Spinal cord (tissue), 10 donors: ENCODE data around the gene GRIK3. TPM values are rescaled to one million over a fixed set of nuclear protein-coding genes. Genes with fewer than 3 reads are reported as not detected.
"Not testable (repeated sequence)": the region's sequence is repeated elsewhere in the genome, so short reads cannot be mapped to it uniquely, and the experiment has no call there.

ENCODE experiments used
- DNase-seq, 6 donors: peaks; one replicate each; pipeline versions ENCODE4 v3.0.0 to v3.0.0-alpha.2; 2013 to 2015; ENCODE audit warnings: low spot score in 6 of 6, low read depth in 4 of 6
- H3K27ac ChIP-seq: one replicate; pipeline ENCODE4 v1.5.1; 2013; ENCODE audit warnings: low read depth, low read length, control low read depth
- H3K27me3 ChIP-seq: one replicate; pipeline ENCODE4 v1.6.1; 2013; ENCODE audit warnings: low read length; ENCODE audit not compliant: control insufficient read depth, insufficient read depth
- H3K36me3 ChIP-seq: one replicate; pipeline ENCODE4 v1.6.1; 2013; ENCODE audit warnings: low read length; ENCODE audit not compliant: control insufficient read depth, insufficient read depth
- H3K4me1 ChIP-seq: one replicate; pipeline ENCODE4 v1.6.1; 2013; ENCODE audit warnings: low read length; ENCODE audit not compliant: control insufficient read depth, insufficient read depth
- H3K4me3 ChIP-seq: one replicate; pipeline ENCODE4 v1.5.1; 2013; ENCODE audit warnings: low read depth, low read length, control low read depth
- H3K9me3 ChIP-seq: one replicate; pipeline ENCODE4 v1.6.1; 2013; ENCODE audit warnings: low read length; ENCODE audit not compliant: control insufficient read depth, insufficient read depth
- WGBS: methylation state at CpG from one replicate; pipeline ENCODE4 v1.1.5; 2013; ENCODE audit warnings: missing lambda C conversion rate; ENCODE audit not compliant: insufficient coverage; 5-methylcytosine and 5-hydroxymethylcytosine counted together
- long read RNA-seq, 4 donors: transcript quantifications; one replicate each; lab custom pipeline, GENCODE V29; 2026
- polyA plus RNA-seq, 2 donors: library from polyadenylated mRNA; unstranded; fragments of 120-200 nt; gene quantifications; one replicate each; pipeline ENCODE4 v1.2.1, GENCODE V29; 2013; ENCODE audit not compliant: insufficient read length in 2 of 2
- total RNA-seq, 2 donors: library from RNA; depleted of rRNA in 1 of 2; stranded (reverse); fragments of 120-200 nt in 1 of 2; fragments of >200 nt in 1 of 2; gene quantifications; one replicate each; pipeline versions ENCODE4 v1.2.3 to v1.2.4, GENCODE V29; 2013 to 2014
- donor health status: healthy.

Gene GRIK3
- 10 to 100 TPM; 18.5 to 21.8 TPM for total RNA-seq
- polyA plus RNA-seq = 10 to 100 TPM; 40.9 to 43.6 TPM
- long read RNA-seq, donor 1, full-length matches to known transcripts = 2 of 2 reads
- long read RNA-seq, donor 1, partial matches to known transcripts = 0 of 2 reads
- long read RNA-seq, donor 1, other reads (novel, unspliced or antisense) = 0 of 2 reads
- long read RNA-seq, donor 2, partial matches to known transcripts = 0 of 1 reads
- long read RNA-seq, donor 2, other reads (novel, unspliced or antisense) = 0 of 1 reads
- long read RNA-seq, donor 3, full-length matches to known transcripts = 2 of 2 reads
- long read RNA-seq, donor 3, partial matches to known transcripts = 0 of 2 reads
- long read RNA-seq, donor 3, other reads (novel, unspliced or antisense) = 0 of 2 reads
- long read RNA-seq, donor 4 = 0 reads

DNA sequence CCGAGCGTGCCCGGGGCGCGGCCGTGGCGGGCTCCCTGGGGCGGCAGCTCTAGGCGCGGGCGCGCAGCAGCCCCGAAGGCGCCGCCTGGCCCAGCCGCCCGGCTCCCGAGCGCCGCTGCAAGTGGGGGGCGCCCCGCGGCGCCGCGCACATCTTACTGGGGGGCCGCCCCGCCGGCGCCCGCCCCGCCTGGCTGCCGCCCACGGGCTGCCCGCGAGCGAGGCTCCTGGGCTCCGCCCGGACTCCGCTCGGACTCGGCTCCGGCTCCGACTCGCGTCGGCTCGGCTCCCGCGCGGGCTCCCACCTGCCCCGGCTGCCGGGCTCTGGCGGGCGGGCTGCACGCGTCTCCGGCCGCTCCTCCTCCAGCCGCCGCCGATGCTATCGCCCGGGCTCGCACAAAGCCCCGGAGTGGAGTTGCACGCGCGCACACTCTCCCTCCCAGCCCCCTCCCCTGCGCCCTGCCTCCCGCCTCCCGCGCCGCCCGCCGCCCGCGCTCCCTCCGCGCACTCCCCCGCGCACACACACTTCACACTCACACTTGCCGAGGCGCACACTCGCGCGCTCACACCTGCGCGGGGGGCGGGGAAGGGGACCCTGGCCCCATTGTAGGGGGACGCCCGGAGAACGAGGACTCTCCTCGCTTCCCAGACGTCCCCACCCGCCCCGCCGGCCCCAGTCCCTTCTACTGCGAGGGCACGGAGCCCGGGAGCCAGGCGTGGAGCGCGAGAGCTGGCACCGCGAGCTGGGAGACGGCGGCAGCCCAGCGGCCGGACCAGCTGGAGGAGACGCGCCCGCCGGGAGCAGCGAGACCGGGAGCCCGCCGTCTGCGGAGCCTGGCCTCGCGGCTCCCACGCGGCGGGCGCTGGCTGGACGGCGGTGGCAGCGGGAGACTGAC, at the start of gene GRIK3:
TSS of gene GRIK3 (minus strand) at position 395 of the 893 bp plus-strand sequence. CDS start 407 bp downstream, outside the sequence.
- peak in 3 of 6 donors; percentile 48 to 92 (median 88) for DNase-seq
- H3K4me1 ChIP-seq = peaks cover 83% of the 10 kb centered on the region
- H3K27ac ChIP-seq = peak within 1 kb of the TSS; percentile 15
- peaks cover 58% of the 10 kb centered on the region for H3K27me3 ChIP-seq
- no peaks in the 10 kb centered on the region for H3K36me3 ChIP-seq
- no peaks in the 10 kb centered on the region for H3K9me3 ChIP-seq
- under 1% methylated on average over 124 of the region's 128 CpGs for WGBS
- peak within 1 kb of the TSS; percentile 58 for H3K4me3 ChIP-seq

DNA sequence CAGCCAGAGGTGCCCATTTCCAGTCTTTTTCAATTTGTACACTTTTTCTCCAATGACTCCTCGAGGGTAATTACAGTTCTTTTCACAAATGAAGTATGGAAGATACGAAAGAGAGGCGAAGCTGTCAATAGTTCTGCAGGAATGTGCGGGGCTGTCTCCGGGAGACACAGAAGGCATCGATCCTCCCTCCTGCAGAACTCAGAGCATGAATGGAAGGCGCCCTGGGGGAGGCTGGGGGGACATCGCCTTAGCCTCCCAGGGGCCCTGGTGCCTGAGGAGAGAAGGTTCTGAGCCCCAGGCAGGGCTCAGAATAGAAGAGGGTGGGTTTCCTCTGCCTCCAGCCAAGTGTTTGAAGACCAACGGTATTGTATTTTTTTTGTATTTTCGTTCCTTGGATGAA, 49.7 kb upstream of the GRIK3 start:
- Histone ChIP-seq H3K36me3 (no peaks in the 10 kb centered on the region), H3K4me1 (peaks cover 37% of the 10 kb centered on the region), H3K27me3 (no peaks in the 10 kb centered on the region), H3K27ac (peak overlapping the region; percentile 68), H3K9me3 (no peaks in the 10 kb centered on the region), H3K4me3 (no peak overlapping the region)
- DNase-seq = no peak
- WGBS = 28% methylated on average over 9 of the region's 10 CpGs

- peak in 5 of 6 donors; percentile 45 to 84 (median 57) for DNase-seq
- WGBS = 19% methylated on average over 6 of the region's 12 CpGs
- H3K9me3 ChIP-seq = no peaks in the 10 kb centered on the region
- no peak overlapping the region for H3K4me3 ChIP-seq
- H3K27ac ChIP-seq = peak overlapping the region; percentile 74
- peaks cover 41% of the 10 kb centered on the region for H3K4me1 ChIP-seq
- no peaks in the 10 kb centered on the region for H3K27me3 ChIP-seq
- no peaks in the 10 kb centered on the region for H3K36me3 ChIP-seq
Measured at GRCh38 chr1:37083603-37084002, 49.3 kb upstream of the GRIK3 start.

DNA sequence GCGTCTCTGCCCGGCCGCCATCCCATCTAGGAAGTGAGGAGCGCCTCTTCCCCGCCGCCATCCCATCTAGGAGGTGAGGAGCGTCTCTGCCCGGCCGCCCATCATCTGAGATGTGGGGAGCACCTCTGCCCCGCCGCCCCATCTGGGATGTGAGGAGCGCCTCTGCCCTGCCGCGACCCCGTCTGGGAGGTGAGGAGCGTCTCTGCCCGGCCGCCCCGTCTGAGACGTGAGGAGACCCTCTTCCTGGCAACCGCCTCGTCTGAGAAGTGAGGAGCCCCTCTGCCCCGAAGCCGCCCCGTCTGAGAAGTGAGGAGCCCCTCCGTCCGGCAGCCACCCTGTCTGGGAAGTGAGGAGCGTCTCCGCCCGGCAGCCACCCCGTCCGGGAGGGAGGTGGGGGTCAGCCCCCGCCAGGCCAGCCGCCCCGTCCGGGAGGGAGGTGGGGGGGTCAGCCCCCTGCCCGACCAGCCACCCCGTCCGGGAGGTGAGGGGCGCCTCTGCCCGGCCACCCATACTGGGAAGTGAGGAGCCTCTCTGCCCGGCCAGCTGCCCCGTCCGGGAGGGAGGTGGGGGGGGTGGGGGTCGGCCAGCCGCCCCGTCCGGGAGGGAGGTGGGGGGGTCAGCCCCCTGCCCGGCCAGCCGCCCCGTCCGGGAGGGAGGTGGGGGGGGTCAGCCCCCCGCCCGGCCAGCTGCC, 46.1 kb upstream of the GRIK3 start:
- not testable (repeated sequence) for DNase-seq, H3K36me3 ChIP-seq, H3K27me3 ChIP-seq, H3K9me3 ChIP-seq, H3K4me3 ChIP-seq, H3K27ac ChIP-seq
- 98% methylated on average over 12 of the region's 54 CpGs for WGBS
- H3K4me1 ChIP-seq = peaks cover 50% of the 10 kb centered on the region

GRCh38 chr1:37078866-37079265, 44.6 kb upstream of the GRIK3 start:
- Histone ChIP-seq H3K27ac (peak overlapping the region; percentile 22), H3K9me3 (no peaks in the 10 kb centered on the region), H3K36me3 (no peaks in the 10 kb centered on the region), H3K4me1 (peaks cover 38% of the 10 kb centered on the region), H3K4me3 (no peak overlapping the region), H3K27me3 (peaks cover 2% of the 10 kb centered on the region)
- WGBS = 94% methylated on average over 2 of the region's 2 CpGs
- no peak for DNase-seq

DNA sequence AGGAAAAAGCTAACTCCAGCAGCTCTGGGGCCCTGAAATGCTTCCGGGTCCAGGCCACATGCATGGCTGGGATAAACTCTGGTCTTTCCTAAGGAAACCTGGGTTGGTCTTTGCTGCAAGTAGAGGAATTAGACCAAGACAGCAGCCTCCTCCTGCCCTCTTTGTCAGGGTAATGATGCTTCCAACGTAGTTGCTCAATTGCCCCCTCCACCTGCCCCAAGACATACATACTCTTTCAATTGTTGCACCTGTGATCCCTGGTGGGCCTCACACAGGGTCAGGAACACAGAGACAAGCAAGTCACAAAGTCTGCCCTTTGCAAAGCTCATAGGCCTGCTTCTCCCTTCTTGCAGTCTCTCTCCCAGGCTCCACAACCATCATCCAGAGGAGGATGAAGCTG, 41.9 kb upstream of the GRIK3 start:
- no peak for DNase-seq
- peaks cover 38% of the 10 kb centered on the region for H3K4me1 ChIP-seq
- H3K4me3 ChIP-seq = no peak overlapping the region
- no peak overlapping the region for H3K27ac ChIP-seq
- 86% methylated on average over 1 of the region's 2 CpGs for WGBS
- no peaks in the 10 kb centered on the region for H3K36me3 ChIP-seq
- no peaks in the 10 kb centered on the region for H3K9me3 ChIP-seq
- peaks cover 2% of the 10 kb centered on the region for H3K27me3 ChIP-seq

GRCh38 chr1:37073854-37074379, 39.6 kb upstream of the GRIK3 start:
- H3K9me3 ChIP-seq = no peaks in the 10 kb centered on the region
- H3K27ac ChIP-seq = no peak overlapping the region
- no peaks in the 10 kb centered on the region for H3K36me3 ChIP-seq
- H3K27me3 ChIP-seq = peaks cover 2% of the 10 kb centered on the region
- H3K4me3 ChIP-seq = no peak overlapping the region
- 78% methylated on average over 6 of the region's 9 CpGs for WGBS
- DNase-seq = peak in 1 of 6 donors; percentile 71
- peaks cover 29% of the 10 kb centered on the region for H3K4me1 ChIP-seq

GRCh38 chr1:37073152-37073853, 39.0 kb upstream of the GRIK3 start:
- Histone ChIP-seq H3K4me3 (no peak overlapping the region), H3K9me3 (no peaks in the 10 kb centered on the region), H3K27me3 (peaks cover 2% of the 10 kb centered on the region), H3K27ac (no peak overlapping the region), H3K4me1 (peaks cover 23% of the 10 kb centered on the region), H3K36me3 (no peaks in the 10 kb centered on the region)
- DNase-seq = peak in 1 of 6 donors; percentile 57
- WGBS = 72% methylated on average over 2 of the region's 9 CpGs
